HG03025 (cell line): ENCODE data around the gene RABEP2.
A peak's percentile ranks its signal among the peaks of the same experiment; 100 is the strongest.
"Not testable (repeated sequence)": the region's sequence is repeated elsewhere in the genome, so short reads cannot be mapped to it uniquely, and the experiment has no call there.

Source experiments
- ATAC-seq: cut with Tn5 transposase; IDR thresholded peaks from one replicate; pipeline ENCODE4 v1.9.1; 2021; ENCODE audit warnings: mild to moderate bottlenecking, moderate library complexity; ENCODE audit not compliant: unreplicated experiment, low FRiP score

Gene RABEP2

GRCh38 chr16:28933171-28933570 lies 8.1 kb upstream of the RABEP2 start:
- no peak for ATAC-seq

- no peak for ATAC-seq
Observed at GRCh38 chr16:28932339-28933141, 7.5 kb upstream of the RABEP2 start.

- no peak for ATAC-seq
Observed at GRCh38 chr16:28931801-28932225, 6.8 kb upstream of the RABEP2 start, which contains the start of gene CD19. TSS of gene CD19 (plus strand) at chr16:28931971. CDS start at chr16:28932001, 30 bp downstream.

- ATAC-seq = no peak
Observed at GRCh38 chr16:28930652-28931051, 5.6 kb upstream of the RABEP2 start.

GRCh38 chr16:28930203-28930602 lies 5.2 kb upstream of the RABEP2 start:
- ATAC-seq = no peak

- no peak for ATAC-seq
Observed at GRCh38 chr16:28927815-28928214, 2.8 kb upstream of the RABEP2 start.

- ATAC-seq = not testable (repeated sequence)
Observed at GRCh38 chr16:28926284-28926683, 1.2 kb upstream of the RABEP2 start.

GRCh38 chr16:28925386-28926228 lies 569 bp upstream of the RABEP2 start:
- no peak for ATAC-seq

- no peak for ATAC-seq
Observed at GRCh38 chr16:28924399-28924761, 658 bp downstream of the RABEP2 start.

GRCh38 chr16:28923652-28924398 lies 1.2 kb downstream of the RABEP2 start:
- peak; percentile 45 for ATAC-seq

GRCh38 chr16:28923231-28923587 lies 1.8 kb downstream of the RABEP2 start:
- ATAC-seq = no peak

- no peak for ATAC-seq
Observed at GRCh38 chr16:28918698-28919097, 6.3 kb downstream of the RABEP2 start.

GRCh38 chr16:28917095-28917494 lies 7.9 kb downstream of the RABEP2 start:
- no peak for ATAC-seq

GRCh38 chr16:28915181-28915580 lies 9.9 kb downstream of the RABEP2 start:
- ATAC-seq = no peak

- ATAC-seq = no peak
Observed at GRCh38 chr16:28913946-28914724, 10.9 kb downstream of the RABEP2 start.

GRCh38 chr16:28912558-28912957 lies 12.5 kb downstream of the RABEP2 start:
- ATAC-seq = no peak

- ATAC-seq = no peak
Observed at GRCh38 chr16:28910086-28911031, 14.7 kb downstream of the RABEP2 start.

- no peak for ATAC-seq
Observed at GRCh38 chr16:28905800-28906372, 19.2 kb downstream of the RABEP2 start.
